Measurements from ENCODE around the gene SMIM1. TPM values are rescaled to one million over a fixed set of nuclear protein-coding genes. Genes with fewer than 3 reads are reported as not detected.

SMIM1 gene
- total and polyA plus RNA-seq, 2 donors (not counting 3 experiments of a cell fraction or from before 2014, with no cell fraction given) = 1.4 to 2.9 TPM

GRCh38 chr1:3771108-3772026 is 1.2 kb upstream of the SMIM1 start:
- Histone ChIP-seq H3K9me1 (replicated peaks; ENCODE audit: control insufficient read depth, extremely low read depth, insufficient read depth, low read length) (no peaks in the 10 kb centered on the region), H3K4me1 (ENCODE audit: control insufficient read depth, extremely low read depth, insufficient read depth, low read length) (peaks cover 6% of the 10 kb centered on the region), H4K20me1 (replicated peaks; ENCODE audit: control insufficient read depth, extremely low read depth, insufficient read depth, low read length) (no peaks in the 10 kb centered on the region), H3K27me3 (ENCODE audit: control insufficient read depth in 2 of 2, insufficient read depth in 2 of 2, low read length in 2 of 2) (no peaks in the 10 kb centered on the region), H3K36me3 (ENCODE audit: control insufficient read depth in 2 of 2, extremely low read depth in 1 of 2, insufficient read depth in 2 of 2, low read length in 2 of 2) (no peaks in the 10 kb centered on the region), H3K27ac (ENCODE audit: insufficient read depth, low read depth, low read length) (no peak overlapping the region), H2AFZ (ENCODE audit: low read depth, low read length) (peak overlapping the region; percentile 90), H3K9ac (replicated peaks; ENCODE audit: extremely low read depth, insufficient read depth, low read length) (no peak overlapping the region), H3K4me2 (ENCODE audit: insufficient read depth, low read length) (peak overlapping the region; percentile 62), H3K9me3 (replicated peaks; ENCODE audit: control insufficient read depth, insufficient read depth, low read length) (no peaks in the 10 kb centered on the region), H3K79me2 (ENCODE audit: control insufficient read depth, insufficient read depth, low read length) (no peaks in the 10 kb centered on the region), H3K4me3 (replicated peaks in 1 of 3; ENCODE audit: insufficient read depth in 1 of 3, low read depth in 1 of 3, low read length in 3 of 3) (peak overlapping the region in 2 of 3 experiments; percentile 35 to 45)
- BruUV-seq (replicated peaks) = no TSS peak
- FAIRE-seq = no peak
- ChIA-PET POLR2A (interaction anchor here (0.5 kb wide), 1 partner anchor 28 kb away, joined by 3 read pairs; no protein-coding TSS in a partner anchor), CTCF (interaction anchor here (2.1 kb wide), 1 partner anchor 47 kb away, joined by 6 read pairs; no protein-coding TSS in a partner anchor)
- no peak for DNase-seq (ENCODE audit: low read depth, low spot score)
- TF ChIP-seq MAX (IDR thresholded peaks at IDR 0.05; ENCODE audit: insufficient read depth, insufficient read length) = no peak
- TF ChIP-seq FOS (IDR thresholded peaks at IDR 0.05; ENCODE audit: borderline replicate concordance, insufficient read depth, low read length) = no peak
- no peak for TF ChIP-seq EZH2 (IDR thresholded peaks at IDR 0.05; ENCODE audit: borderline replicate concordance, low read depth, low read length, severe bottlenecking)
- no peak for TF ChIP-seq GATA2 (IDR thresholded peaks at IDR 0.05; ENCODE audit: insufficient read depth, insufficient read length, low read depth, low read length)
- TF ChIP-seq CTCF (IDR thresholded peaks at IDR 0.05; ENCODE audit: extremely low read depth in 1 of 2, insufficient read depth in 1 of 2, low read depth in 1 of 2, low read length in 2 of 2) = no peak
- no peak for TF ChIP-seq JUN (IDR thresholded peaks at IDR 0.05; ENCODE audit: borderline replicate concordance, insufficient read depth, insufficient read length, low read depth)
- no peak for TF ChIP-seq MYC (IDR thresholded peaks at IDR 0.05; ENCODE audit: low read depth, low read length)
- dilution Hi-C loops (cut with MboI; ENCODE audit: extremely low pct_ligation_motif_present, low sequenced_read_pairs) (no loop called here), intact Hi-C loops (cut with micrococcal nuclease) (loop anchor here (1.0 to 5.0 kb wide), 3 partner anchors 25 to 131 kb away; partner anchors contain the start of genes C1orf174 and LRRC47)

All from endothelial cell of umbilical vein (primary cell).